RWPE2 (cell line): ENCODE results near the gene CUL3.

Experiments used
- ATAC-seq: fragments of 200-7000 bp; cut with Tn5 transposase; 3 replicates; pipeline ENCODE4 v1.9.1; 2021; ENCODE audit warnings: low read depth
- DNase-seq: peaks from one replicate; pipeline ENCODE4 v3.0.0-alpha.2; 2020; ENCODE audit warnings: low spot score
- H3K27ac ChIP-seq: fragments of 450-650 bp; 2 replicates; pipeline ENCODE4 v1.5.1; 2017; ENCODE audit warnings: mild to moderate bottlenecking; ENCODE audit not compliant: poor library complexity, severe bottlenecking
- H3K27me3 ChIP-seq: fragments of 250-450 bp; sonication (Bioruptor Pico); 2 replicates; pipeline ENCODE4 v1.5.1; 2021; ENCODE audit warnings: mild to moderate bottlenecking, moderate library complexity; ENCODE audit not compliant: insufficient read depth, poor library complexity, severe bottlenecking
- H3K36me3 ChIP-seq: fragments of 250-450 bp; sonication (Bioruptor Pico); 2 replicates; pipeline ENCODE4 v1.5.1; 2020; ENCODE audit warnings: low read depth, mild to moderate bottlenecking, moderate library complexity
- H3K4me1 ChIP-seq: fragments of 250-450 bp; sonication (Bioruptor Pico); 2 replicates; pipeline ENCODE4 v1.5.1; 2021; ENCODE audit warnings: mild to moderate bottlenecking, moderate library complexity; ENCODE audit not compliant: insufficient read depth, poor library complexity, severe bottlenecking
- H3K4me3 ChIP-seq: fragments of 250-450 bp; sonication (Bioruptor Pico); 2 replicates; pipeline ENCODE4 v1.5.1; 2021; ENCODE audit warnings: mild to moderate bottlenecking, moderate library complexity; ENCODE audit not compliant: severe bottlenecking
- H3K9me3 ChIP-seq: fragments of 250-450 bp; sonication (Bioruptor Pico); 2 replicates; pipeline ENCODE4 v1.5.1; 2021; ENCODE audit warnings: mild to moderate bottlenecking, moderate library complexity; ENCODE audit not compliant: severe bottlenecking
- TF ChIP-seq, protein P1 (sequence below): fragments of 450-650 bp; IDR thresholded peaks from one replicate; pipeline ENCODE4 v1.5.1; 2017; ENCODE audit warnings: mild to moderate bottlenecking, moderate library complexity; ENCODE audit not compliant: poor library complexity, severe bottlenecking

CUL3 gene

DNA sequence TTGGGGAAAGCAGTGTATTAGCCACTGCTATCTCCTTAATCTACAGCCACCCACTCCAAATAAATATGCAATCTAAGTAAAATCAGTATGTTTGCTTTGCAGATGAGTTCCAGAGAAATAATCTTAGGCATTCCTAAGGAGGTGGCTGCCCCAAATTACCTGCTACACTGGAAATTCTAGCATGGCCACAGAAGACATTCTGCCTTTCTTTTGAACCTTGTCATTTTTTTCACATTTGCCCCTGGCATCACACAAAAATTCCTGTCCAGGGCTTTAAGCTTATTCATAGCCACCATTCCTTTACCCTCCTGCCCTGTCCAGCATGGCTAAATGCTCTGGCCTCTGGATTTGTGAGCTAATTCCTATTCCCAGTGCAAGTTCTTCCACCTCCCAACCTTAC, 146.4 kb downstream of the CUL3 start:
- no peaks in the 10 kb centered on the region for H3K4me1 ChIP-seq
- no peaks in the 10 kb centered on the region for H3K27me3 ChIP-seq
- TF ChIP-seq, protein P1, sequence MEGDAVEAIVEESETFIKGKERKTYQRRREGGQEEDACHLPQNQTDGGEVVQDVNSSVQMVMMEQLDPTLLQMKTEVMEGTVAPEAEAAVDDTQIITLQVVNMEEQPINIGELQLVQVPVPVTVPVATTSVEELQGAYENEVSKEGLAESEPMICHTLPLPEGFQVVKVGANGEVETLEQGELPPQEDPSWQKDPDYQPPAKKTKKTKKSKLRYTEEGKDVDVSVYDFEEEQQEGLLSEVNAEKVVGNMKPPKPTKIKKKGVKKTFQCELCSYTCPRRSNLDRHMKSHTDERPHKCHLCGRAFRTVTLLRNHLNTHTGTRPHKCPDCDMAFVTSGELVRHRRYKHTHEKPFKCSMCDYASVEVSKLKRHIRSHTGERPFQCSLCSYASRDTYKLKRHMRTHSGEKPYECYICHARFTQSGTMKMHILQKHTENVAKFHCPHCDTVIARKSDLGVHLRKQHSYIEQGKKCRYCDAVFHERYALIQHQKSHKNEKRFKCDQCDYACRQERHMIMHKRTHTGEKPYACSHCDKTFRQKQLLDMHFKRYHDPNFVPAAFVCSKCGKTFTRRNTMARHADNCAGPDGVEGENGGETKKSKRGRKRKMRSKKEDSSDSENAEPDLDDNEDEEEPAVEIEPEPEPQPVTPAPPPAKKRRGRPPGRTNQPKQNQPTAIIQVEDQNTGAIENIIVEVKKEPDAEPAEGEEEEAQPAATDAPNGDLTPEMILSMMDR = no peak
- H3K4me3 ChIP-seq = no peak overlapping the region
- H3K27ac ChIP-seq = no peak overlapping the region
- H3K9me3 ChIP-seq = no peaks in the 10 kb centered on the region
- no peak for ATAC-seq
- no peak for DNase-seq
- H3K36me3 ChIP-seq = no peaks in the 10 kb centered on the region

DNA sequence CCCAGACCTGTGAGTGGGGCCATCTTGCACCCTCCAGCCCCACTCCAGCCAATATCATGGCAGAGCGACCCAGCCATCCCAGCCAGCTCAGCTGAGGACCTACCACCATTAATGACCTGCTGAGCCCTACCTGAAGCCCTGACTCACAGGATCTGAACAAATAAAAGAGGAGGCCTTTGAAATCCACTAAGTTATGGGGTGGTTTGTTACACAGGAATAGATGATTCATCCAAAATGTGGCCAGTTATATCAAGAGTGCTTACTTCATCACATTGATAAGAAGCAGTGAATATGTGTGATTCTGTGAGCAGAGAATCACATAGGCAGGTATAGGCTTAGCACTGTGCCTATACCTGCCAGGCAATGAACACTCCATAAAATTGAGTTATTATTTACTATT, 148.5 kb downstream of the CUL3 start:
- DNase-seq = no peak

DNA sequence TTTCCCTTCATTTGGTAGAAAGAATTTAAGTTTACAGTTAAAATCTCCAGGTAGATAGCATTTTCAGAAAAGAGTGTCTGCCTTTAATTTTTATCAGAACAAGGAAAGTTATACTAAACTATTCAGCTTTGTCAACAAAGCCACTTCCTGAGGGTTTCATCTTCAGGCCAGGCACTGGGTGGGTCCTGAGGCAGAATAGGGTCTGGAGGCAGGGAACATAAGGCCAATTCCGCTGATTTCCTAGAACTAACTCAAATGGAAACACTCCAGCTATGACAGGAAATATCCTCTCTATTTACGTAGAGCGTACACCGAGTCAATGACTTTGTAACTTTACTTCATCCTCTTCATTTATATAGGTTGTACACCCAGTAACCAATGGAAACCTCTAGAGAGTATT, 150.5 kb downstream of the CUL3 start:
- TF ChIP-seq, protein P1 = no peak
- Histone ChIP-seq H3K4me3 (no peak overlapping the region), H3K36me3 (no peaks in the 10 kb centered on the region), H3K27ac (no peak overlapping the region), H3K9me3 (no peaks in the 10 kb centered on the region), H3K27me3 (no peaks in the 10 kb centered on the region), H3K4me1 (no peaks in the 10 kb centered on the region)
- DNase-seq (no peak), ATAC-seq (no peak)

More for the DNA sequence above, 148.5 kb downstream of the CUL3 start:
- no peaks in the 10 kb centered on the region for H3K9me3 ChIP-seq
- H3K4me1 ChIP-seq = no peaks in the 10 kb centered on the region
- ATAC-seq = peak; percentile 85
- H3K27me3 ChIP-seq = no peaks in the 10 kb centered on the region
- H3K4me3 ChIP-seq = no peak overlapping the region
- H3K36me3 ChIP-seq = no peaks in the 10 kb centered on the region
- TF ChIP-seq, protein P1 = no peak
- no peak overlapping the region for H3K27ac ChIP-seq

DNA sequence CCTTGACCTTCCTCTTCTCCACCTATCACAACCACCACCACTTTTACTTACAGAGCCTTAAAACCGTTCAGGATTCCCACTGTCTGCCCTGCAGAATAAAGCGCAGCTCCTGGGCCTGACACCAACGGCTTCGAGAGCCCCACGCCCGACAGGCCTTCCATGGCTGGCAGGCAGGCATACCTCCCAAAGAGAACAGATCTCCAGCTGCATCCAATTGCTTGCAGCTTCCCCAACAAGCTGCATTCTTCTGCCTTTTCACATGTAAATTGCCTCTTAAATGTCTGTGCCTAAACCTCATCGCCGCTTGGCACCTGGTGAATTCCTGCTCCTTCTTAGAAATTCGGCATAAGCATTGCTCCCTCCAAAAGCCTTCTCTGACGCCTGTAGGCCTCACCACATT, 151.7 kb downstream of the CUL3 start:
- Histone ChIP-seq H3K36me3 (no peaks in the 10 kb centered on the region), H3K27ac (no peak overlapping the region), H3K9me3 (no peaks in the 10 kb centered on the region), H3K4me3 (no peak overlapping the region), H3K27me3 (no peaks in the 10 kb centered on the region), H3K4me1 (no peaks in the 10 kb centered on the region)
- DNase-seq (no peak), ATAC-seq (no peak)
- TF ChIP-seq, protein P1 = no peak

DNA sequence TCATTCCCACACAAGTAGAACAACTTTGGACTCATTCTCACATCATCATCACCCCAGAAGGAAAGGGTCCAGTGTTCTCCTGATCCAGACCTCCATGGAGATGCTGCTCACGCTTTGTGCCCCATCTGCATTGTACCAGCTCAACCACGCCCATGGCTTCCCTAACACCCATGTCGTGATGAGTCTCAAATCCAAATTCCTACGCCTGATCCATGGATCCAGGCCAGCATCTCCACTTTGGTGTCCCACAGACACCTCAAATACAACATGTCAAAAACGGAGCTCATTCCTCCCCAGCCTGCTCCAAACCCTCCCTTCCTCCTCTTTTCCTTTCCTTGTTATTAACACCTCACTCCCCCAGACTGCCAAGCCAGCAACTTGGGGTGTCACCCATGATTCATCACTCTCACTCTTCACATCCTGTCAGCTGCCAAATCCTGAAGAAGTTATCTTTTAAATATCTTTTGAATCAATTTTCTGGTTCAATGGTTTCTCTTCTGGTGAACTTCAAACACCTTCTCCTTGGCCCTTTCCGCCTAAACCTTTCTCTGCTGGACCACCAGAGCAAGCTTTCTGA, 153.1 kb downstream of the CUL3 start:
- H3K36me3 ChIP-seq = no peaks in the 10 kb centered on the region
- no peaks in the 10 kb centered on the region for H3K27me3 ChIP-seq
- ATAC-seq (no peak), DNase-seq (no peak)
- TF ChIP-seq, protein P1 = no peak
- no peak overlapping the region for H3K27ac ChIP-seq
- no peaks in the 10 kb centered on the region for H3K4me1 ChIP-seq
- H3K4me3 ChIP-seq = no peak overlapping the region
- no peaks in the 10 kb centered on the region for H3K9me3 ChIP-seq
